WTC11 (cell line): ENCODE measurements around the gene CYP1A2. TPM values are rescaled to one million over a fixed set of nuclear protein-coding genes. Genes with fewer than 3 reads are reported as not detected.

ENCODE experiments used
- ATAC-seq: fragments of 200-7000 bp; cut with Tn5 transposase; 2 replicates; pipeline ENCODE4 v1.10.0; 2021; ENCODE audit warnings: mild to moderate bottlenecking, moderate library complexity
- CTCF ChIA-PET: fragments of 300-600 bp; sonication (Branson Sonifier 250); formaldehyde crosslinking; loops from one replicate; lab custom pipeline; 2021; ENCODE audit warnings: antibody characterized with exemption; lab: Charles Lee
- POLR2A ChIA-PET: fragments of 350-600 bp; sonication (Branson Sonifier 250); formaldehyde crosslinking; loops from one replicate; lab custom pipeline; 2021; ENCODE audit warnings: antibody characterized with exemption; lab: Charles Lee
- DNase-seq: peaks from one replicate; pipeline ENCODE4 v3.0.0; 2021; ENCODE audit warnings: low spot score
- H3K27ac Mint-ChIP-seq: 2 replicates; pipeline ENCODE4 v1.8.0; 2021; ENCODE audit warnings: mixed read lengths
- H3K27me3 Mint-ChIP-seq: 2 replicates; pipeline ENCODE4 v1.8.0; 2021; ENCODE audit warnings: low read depth, mild to moderate bottlenecking, moderate library complexity, mixed read lengths
- H3K36me3 Mint-ChIP-seq: 2 replicates; pipeline ENCODE4 v1.8.0; 2021; ENCODE audit warnings: mixed read lengths
- H3K4me1 Mint-ChIP-seq: 2 replicates; pipeline ENCODE4 v1.8.0; 2022; ENCODE audit warnings: mixed read lengths
- H3K4me3 Mint-ChIP-seq: 2 replicates; pipeline ENCODE4 v1.8.0; 2021; ENCODE audit warnings: mild to moderate bottlenecking, moderate library complexity, mixed read lengths
- H3K9me3 Mint-ChIP-seq: 2 replicates; pipeline ENCODE4 v1.8.0; 2021; ENCODE audit warnings: mixed read lengths
- AR ChIP-seq: fragments of 250-450 bp; sonication (Bioruptor Pico); IDR thresholded peaks from 2 replicates; pipeline ENCODE4 v1.9.0; 2021; ENCODE audit warnings: mild to moderate bottlenecking
- ATF1 ChIP-seq: sonication (generic); formaldehyde crosslinking; IDR thresholded peaks from 2 replicates; pipeline ENCODE4 v1.8.1; 2023; ENCODE audit warnings: mild to moderate bottlenecking, moderate library complexity, missing genetic modification reagents
- E2F5 ChIP-seq: sonication (generic); formaldehyde crosslinking; IDR thresholded peaks from 2 replicates; pipeline ENCODE4 v1.8.1; 2022; ENCODE audit warnings: mild to moderate bottlenecking, moderate library complexity, missing genetic modification reagents
- ELF4 ChIP-seq: sonication (generic); formaldehyde crosslinking; IDR thresholded peaks from 2 replicates; pipeline ENCODE4 v1.8.1; 2022; ENCODE audit warnings: low read depth, mild to moderate bottlenecking, moderate library complexity, missing genetic modification reagents
- GRHL2 ChIP-seq: fragments of 250-450 bp; sonication (Bioruptor Pico); IDR thresholded peaks from 2 replicates; pipeline ENCODE4 v1.8.0; 2022; ENCODE audit warnings: mild to moderate bottlenecking, moderate library complexity; ENCODE audit not compliant: insufficient replicate concordance, severe bottlenecking
- IRF2 ChIP-seq: sonication (generic); formaldehyde crosslinking; IDR thresholded peaks from 2 replicates; pipeline ENCODE4 v1.8.0; 2022; ENCODE audit warnings: low read depth, missing genetic modification reagents, borderline replicate concordance
- JUN ChIP-seq: sonication (generic); formaldehyde crosslinking; IDR thresholded peaks from 2 replicates; pipeline ENCODE4 v1.8.0; 2023; ENCODE audit warnings: mild to moderate bottlenecking, missing genetic modification reagents
- KAT7 ChIP-seq: sonication (generic); formaldehyde crosslinking; IDR thresholded peaks from 2 replicates; pipeline ENCODE4 v1.8.1; 2023; ENCODE audit warnings: missing genetic modification reagents, mild to moderate bottlenecking, borderline replicate concordance
- NFATC4 ChIP-seq: fragments of 250-450 bp; sonication (Bioruptor Pico); IDR thresholded peaks from 2 replicates; pipeline ENCODE4 v1.9.0; 2021; ENCODE audit warnings: mild to moderate bottlenecking
- NFYB ChIP-seq: sonication (generic); formaldehyde crosslinking; conservative IDR thresholded peaks from 2 replicates; pipeline ENCODE4 v1.8.0; 2022; ENCODE audit warnings: low read depth, missing genetic modification reagents
- NR2C2 ChIP-seq: sonication (generic); formaldehyde crosslinking; IDR thresholded peaks from 2 replicates; pipeline ENCODE4 v1.8.0; 2022; ENCODE audit warnings: mild to moderate bottlenecking, missing genetic modification reagents
- PRDM15 ChIP-seq: sonication (generic); formaldehyde crosslinking; IDR thresholded peaks from 2 replicates; pipeline ENCODE4 v1.8.0; 2022; ENCODE audit warnings: missing genetic modification reagents
- TEAD1 ChIP-seq: sonication (generic); formaldehyde crosslinking; IDR thresholded peaks from 2 replicates; pipeline ENCODE4 v1.8.0; 2022; ENCODE audit warnings: mild to moderate bottlenecking, missing genetic modification reagents
- USF2 ChIP-seq: sonication (generic); formaldehyde crosslinking; IDR thresholded peaks from 2 replicates; pipeline ENCODE4 v1.8.1; 2023; ENCODE audit warnings: mild to moderate bottlenecking, missing genetic modification reagents, moderate library complexity
- ZBTB43 ChIP-seq: sonication (generic); formaldehyde crosslinking; IDR thresholded peaks from 2 replicates; pipeline ENCODE4 v1.8.1; 2023; ENCODE audit warnings: mild to moderate bottlenecking, missing genetic modification reagents
- ZMAT4 ChIP-seq: fragments of 250-450 bp; sonication (Bioruptor Pico); IDR thresholded peaks from 2 replicates; pipeline ENCODE4 v1.9.0; 2021; ENCODE audit warnings: mild to moderate bottlenecking
- ZNF138 ChIP-seq: sonication (generic); formaldehyde crosslinking; conservative IDR thresholded peaks from 2 replicates; pipeline ENCODE4 v1.8.1; 2022; ENCODE audit warnings: mild to moderate bottlenecking, moderate library complexity, missing genetic modification reagents
- ZNF232 ChIP-seq: sonication (generic); formaldehyde crosslinking; IDR thresholded peaks from 2 replicates; pipeline ENCODE4 v1.8.0; 2022; ENCODE audit warnings: mild to moderate bottlenecking, missing genetic modification reagents
- ZNF423 ChIP-seq: fragments of 250-450 bp; sonication (Bioruptor Pico); IDR thresholded peaks from 2 replicates; pipeline ENCODE4 v2.1.2; 2022; ENCODE audit warnings: mild to moderate bottlenecking, moderate library complexity
- ZNF425 ChIP-seq: fragments of 250-450 bp; sonication (Bioruptor Pico); conservative IDR thresholded peaks from 2 replicates; pipeline ENCODE4 v1.9.0; 2021; ENCODE audit warnings: mild to moderate bottlenecking
- ZNF512 ChIP-seq: sonication (generic); formaldehyde crosslinking; IDR thresholded peaks from 2 replicates; pipeline ENCODE4 v1.8.1; 2022; ENCODE audit warnings: missing genetic modification reagents, borderline replicate concordance
- total RNA-seq: library from RNA; stranded (reverse); gene quantifications from 3 replicates; pipeline ENCODE4 v1.2.3, GENCODE V29; 2021

Gene CYP1A2
- total RNA-seq, 1 experiment from 2014 or later = not detected

- TF ChIP-seq ZBTB43 (CRISPR knock-in tag) = no peak
- no peak for TF ChIP-seq ZNF425 (CRISPR knock-in tag)
- no peak for TF ChIP-seq ATF1 (CRISPR knock-in tag)
Observed at GRCh38 chr15:74722591-74722990, 26.1 kb upstream of the CYP1A2 start (continued).

- ChIA-PET CTCF (interaction anchor here (0.6 to 4.6 kb wide), 10 partner anchors 25 to 228 kb away, joined by 3 to 53 read pairs (median 10); partner anchors contain the start of gene CYP1A2), POLR2A (interaction anchor here (0.6 kb wide), 3 partner anchors 37 to 109 kb away, joined by 3 to 5 read pairs (median 3); no protein-coding TSS in a partner anchor)
- Mint-ChIP-seq H3K4me3 (no peak overlapping the region), H3K4me1 (peaks cover 15% of the 10 kb centered on the region), H3K36me3 (no peaks in the 10 kb centered on the region), H3K9me3 (no peaks in the 10 kb centered on the region), H3K27ac (no peak overlapping the region), H3K27me3 (peaks cover 60% of the 10 kb centered on the region)
- TF ChIP-seq ZMAT4 (CRISPR knock-in tag) (no peak), NFYB (CRISPR knock-in tag) (no peak), NR2C2 (CRISPR knock-in tag) (no peak), PRDM15 (no peak), E2F5 (CRISPR knock-in tag) (no peak), ZNF138 (CRISPR knock-in tag) (no peak), ELF4 (CRISPR knock-in tag) (no peak), AR (no peak), JUN (CRISPR knock-in tag) (no peak), KAT7 (CRISPR knock-in tag) (no peak), USF2 (CRISPR knock-in tag) (no peak), IRF2 (CRISPR knock-in tag) (no peak), ZNF512 (no peak), ZNF423 (CRISPR knock-in tag) (no peak), GRHL2 (no peak), TEAD1 (CRISPR knock-in tag) (no peak), ZNF232 (CRISPR knock-in tag) (no peak), NFATC4 (CRISPR knock-in tag) (no peak)
- DNase-seq = no peak
- no peak for ATAC-seq
Observed at GRCh38 chr15:74723187-74723586, 25.5 kb upstream of the CYP1A2 start.
